Occipital lobe (tissue), 2 donors: ENCODE measurements around the gene SCNN1A. TPM values are rescaled to one million over a fixed set of nuclear protein-coding genes. Genes with fewer than 3 reads are reported as not detected.

Experiments
- DNase-seq: peaks from one replicate; lab custom pipeline; 2025; lab: John Stamatoyannopoulos, UW
- total RNA-seq: library from RNA; depleted of rRNA; stranded (reverse); fragments of >200 nt; gene quantifications from one replicate; pipeline ENCODE4 v1.2.3, GENCODE V29; 2014

SCNN1A gene
- not detected for total RNA-seq

DNA sequence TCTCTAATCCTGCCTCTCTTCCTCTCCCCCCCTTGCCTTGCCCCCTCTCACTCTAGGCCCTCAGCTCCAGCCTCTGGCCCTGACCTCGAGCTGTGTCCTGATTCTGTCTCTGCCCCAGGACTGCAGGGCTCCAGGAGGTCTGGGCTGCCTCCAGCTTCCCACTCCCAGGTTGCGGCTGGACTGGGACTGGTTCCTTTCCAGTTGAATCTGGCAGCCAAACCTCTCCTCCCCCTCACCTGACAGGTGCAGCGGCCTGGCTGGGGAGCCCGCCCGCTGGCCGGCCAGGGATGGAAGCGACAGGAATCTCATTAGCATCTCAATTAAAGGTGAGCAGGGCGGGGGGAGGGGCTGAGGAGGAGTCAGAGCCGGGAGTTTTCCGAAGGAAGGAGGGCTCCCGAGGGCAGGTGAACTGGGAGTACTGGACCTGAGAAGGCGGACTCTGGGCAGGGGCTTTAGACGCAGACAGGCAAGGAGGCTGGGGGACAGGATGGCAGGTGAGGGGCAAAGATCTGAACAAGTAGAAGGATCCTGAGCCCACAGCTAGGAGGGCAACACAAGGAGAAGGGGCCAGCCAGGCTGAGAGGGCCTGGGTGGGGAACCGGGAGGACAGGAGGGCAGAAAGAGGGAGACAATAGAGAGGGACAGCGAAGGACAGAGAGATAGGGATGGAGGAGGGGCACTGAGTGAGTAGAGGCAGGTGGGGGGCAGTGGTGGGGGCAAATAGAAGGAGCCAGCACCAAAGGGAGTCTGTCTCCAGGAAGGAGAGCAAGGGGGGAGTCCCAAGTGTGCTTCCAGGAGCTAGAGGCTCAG, at the start of gene SCNN1A:
TSS of gene SCNN1A (minus strand) at position 295 of the 810 bp plus-strand sequence. CDS start 780 bp downstream, outside the sequence.
- DNase-seq, result no peak

DNA sequence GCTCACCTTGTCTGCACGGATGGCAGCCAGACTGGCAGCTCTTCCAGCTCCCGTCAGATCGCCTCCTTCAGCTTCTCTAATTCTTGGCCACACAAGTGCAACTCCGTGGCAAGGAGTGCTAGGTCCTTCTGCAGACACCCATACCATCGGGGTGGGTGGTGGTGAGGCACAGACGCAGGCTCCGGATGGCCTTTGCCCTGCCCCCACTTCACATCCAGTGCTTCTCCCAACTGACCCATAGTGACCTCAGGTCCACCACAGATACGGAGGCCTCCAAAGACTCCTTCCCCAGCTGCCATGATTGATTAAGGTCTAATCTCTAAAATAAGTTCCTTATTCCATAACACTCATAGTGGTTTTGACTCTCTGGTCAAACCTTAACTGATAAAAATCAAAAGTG, 49.5 kb upstream of the SCNN1A start:
- no peak for DNase-seq

DNA sequence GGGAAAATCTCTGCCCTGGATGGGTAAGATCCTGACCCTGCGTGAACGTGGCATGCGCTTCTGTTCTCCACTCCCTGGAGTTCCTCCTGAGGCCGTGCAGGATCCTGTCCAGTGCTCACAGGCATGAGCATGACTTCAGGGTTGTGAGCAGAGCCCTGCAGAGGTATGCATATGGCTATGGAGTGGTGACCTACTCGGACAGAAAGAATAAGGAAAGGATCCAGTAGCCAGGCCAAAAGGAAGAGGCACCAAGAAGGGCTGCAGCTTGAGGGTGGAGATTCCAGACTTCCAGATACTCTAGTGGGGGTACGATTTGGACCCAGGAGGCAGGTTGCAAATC, 48.6 kb upstream of the SCNN1A start:
- no peak for DNase-seq

DNA sequence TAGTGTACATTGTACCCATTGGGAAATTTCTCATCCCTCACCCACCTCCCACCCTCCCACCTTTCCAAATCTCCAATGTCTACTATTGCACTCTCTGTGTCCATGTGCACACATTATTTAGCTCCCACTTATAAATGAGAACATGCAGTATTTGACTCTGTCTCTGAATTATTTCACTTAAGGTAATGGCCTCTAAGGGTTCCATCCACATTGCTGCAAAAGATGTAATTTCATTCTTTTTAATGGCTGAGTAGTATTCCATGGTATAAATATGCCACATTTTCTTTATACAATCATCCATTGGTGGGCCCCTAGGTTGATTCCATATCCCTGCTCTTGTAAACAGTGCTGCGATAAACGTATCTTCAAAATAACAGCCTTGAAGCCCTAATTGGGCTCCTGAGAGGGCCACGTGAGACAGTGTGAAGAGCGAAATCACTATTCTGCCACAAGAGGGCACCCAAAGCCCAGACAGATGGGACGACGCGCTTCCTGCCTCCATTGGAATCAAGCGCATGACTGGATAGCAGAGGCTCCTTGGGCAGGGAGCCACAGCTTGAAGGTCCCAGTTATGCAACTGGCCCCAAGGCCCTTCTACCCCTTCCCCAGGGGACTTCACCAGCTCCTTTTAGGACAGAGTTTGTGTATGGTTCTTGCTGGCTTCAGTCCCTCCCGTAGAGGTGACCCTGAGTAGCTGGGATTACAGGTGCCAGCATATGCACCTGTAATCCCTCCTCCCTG, 48.1 kb upstream of the SCNN1A start:
- peak; percentile 39 for DNase-seq

DNA sequence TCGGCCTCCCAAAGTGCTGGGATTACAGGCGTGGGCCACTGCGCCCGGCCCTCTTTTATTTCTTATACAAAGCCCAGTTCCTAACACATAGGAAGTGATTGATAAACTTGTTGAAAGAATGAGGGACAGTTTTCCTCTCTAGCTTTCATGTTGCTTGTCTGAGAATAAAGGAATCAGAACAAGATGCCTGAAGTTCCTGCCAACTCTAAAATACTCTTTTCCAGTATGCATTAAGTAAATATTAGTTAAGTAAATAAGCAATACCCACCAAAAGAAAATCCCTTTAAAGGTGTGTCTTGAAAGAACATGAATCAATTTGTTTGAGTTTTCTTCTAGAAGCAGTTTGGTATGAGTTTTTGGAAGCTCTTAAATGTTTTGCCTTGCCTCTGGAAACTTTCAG, 45.0 kb upstream of the SCNN1A start:
- DNase-seq, result no peak

DNA sequence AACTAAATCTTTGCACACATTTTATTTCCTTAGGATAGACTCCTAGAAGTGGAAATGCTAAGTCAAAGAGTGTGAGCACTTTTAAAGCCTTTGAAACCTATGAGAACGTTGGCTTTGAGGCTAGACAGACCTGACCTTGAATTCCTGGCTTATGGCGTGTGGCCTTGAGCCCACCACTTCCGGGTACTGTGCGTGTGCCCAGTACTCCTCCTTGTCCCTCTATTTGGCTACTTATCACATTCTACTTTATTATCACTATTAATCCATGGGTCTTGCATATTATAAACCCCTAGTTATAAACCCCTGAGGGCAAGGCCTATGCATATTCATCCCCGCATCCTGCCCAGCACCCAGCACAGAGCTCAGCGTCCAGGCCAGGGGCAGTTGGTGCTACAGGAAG, 43.4 kb upstream of the SCNN1A start:
- DNase-seq, result no peak

DNA sequence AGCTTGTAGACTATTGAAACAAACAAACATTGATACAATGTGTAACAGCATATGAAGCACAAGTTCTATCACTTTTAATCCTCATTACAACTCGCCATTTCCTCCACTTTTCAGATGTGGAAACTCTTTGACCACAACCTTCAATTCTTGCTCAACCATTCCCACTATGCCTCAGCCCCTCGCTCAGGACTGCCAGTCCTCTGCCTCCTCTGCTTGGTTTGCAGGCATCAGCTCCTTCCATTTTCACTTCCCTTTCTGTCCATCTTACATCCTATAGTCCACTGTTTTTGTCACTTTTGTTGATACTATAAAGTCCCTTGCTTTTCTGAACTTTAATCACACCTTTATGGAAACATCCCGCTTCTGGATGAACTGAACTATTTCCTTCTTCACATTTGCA, 41.2 kb upstream of the SCNN1A start:
- no peak for DNase-seq

DNA sequence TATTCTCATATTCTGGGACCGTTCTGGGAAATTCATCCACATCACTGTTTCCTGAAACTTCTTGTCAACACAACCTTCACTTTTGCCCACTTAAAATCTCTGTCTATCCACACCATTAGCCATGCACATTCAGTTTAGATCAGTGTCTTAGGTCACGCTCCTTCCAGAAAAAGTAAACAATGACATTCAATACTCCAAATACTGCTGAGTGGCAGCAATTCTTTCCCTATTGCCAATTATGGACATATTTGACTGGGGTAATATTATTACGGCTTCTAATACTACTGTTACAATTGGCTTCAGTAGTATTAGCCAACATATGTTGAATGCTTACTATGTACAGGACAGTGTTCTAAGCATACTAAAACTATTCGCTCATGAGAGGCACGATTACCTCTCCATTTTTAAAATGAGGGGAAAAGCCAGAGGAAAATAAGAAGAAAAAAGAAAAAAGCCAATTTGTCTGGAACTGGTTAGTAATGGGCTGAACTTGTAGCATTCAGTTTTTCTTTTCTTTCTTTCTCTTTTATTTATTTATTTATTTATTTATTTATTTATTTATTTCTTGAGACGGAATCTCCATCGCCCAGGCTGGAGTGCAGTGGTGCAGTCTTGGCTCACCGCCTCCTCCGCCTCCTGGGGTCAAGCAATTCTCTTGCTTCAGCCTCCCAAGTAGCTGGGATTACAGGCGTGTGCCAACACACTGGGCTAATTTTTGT, 32.0 kb upstream of the SCNN1A start:
- DNase-seq, result no peak

DNA sequence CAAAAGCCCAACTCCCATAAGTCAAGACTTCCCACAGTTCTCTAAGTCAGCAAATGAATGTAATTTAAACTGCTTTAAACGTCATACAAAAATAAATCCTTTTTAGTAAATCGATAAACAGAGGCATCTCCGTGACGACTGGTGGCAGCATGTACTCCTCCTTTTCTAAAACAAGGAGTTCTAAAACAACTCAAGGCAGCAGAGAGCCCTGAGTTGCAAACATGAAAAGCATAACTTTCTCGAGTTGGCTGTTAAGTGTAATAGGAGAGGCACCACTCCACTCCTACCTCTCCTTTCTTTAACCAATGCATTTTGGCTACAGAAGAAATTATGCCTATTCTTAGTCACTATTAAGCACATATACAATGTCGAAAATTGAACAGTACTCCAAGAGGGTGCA, 30.6 kb upstream of the SCNN1A start:
- DNase-seq, result no peak

DNA sequence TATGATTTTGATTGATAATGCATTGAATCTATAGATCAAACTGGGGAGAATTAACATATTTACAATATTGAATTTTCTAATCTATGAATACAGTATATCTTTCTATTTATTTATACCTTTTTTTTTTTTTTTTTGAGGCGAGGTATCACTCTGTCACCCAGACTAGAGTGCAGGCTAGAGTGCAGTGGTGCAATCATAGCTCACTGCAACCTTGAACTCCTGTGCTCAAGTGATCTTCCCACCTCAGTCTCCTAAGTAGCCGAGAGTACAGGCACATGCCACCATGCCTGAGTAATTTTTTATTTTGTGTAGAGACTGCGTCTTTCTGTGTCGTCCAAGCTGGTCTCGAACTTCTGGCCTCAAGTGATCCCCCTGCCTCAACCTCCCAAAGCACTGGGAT, 29.0 kb upstream of the SCNN1A start:
- no peak for DNase-seq

DNA sequence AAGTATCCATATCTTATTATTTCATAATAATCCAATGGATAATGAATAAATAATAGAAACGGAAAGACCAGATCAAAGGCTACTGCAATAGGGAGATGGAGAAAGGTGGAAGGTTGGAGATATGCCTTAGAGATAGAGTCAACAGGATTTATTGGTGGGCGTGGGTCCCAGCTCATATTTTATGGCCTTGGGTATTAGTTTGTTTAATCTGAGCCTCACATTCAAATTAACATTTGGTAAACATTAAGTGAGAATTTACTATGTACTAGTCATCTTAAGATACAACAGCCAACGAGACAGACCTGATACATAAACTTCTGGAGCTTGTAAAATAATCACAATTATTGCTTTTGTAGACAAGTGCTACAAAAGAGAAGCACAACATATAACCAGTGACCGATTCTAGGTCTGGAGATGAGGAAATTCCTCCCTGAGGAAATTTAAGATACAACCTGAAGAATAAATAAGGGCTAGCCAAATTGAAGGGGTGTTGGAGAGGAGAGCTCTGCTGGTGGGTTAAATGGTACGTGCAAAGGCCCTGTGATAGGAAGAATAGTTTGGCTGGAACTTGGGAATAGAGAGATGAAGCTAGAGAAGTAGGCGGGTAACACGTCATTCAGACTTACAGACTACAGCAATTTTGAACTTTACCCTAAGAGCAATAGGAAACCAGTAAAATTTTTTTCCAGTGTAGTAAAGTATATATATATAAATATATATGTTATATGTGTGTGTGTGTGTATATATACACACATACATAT, 24.7 kb upstream of the SCNN1A start:
- DNase-seq, result no peak

DNA sequence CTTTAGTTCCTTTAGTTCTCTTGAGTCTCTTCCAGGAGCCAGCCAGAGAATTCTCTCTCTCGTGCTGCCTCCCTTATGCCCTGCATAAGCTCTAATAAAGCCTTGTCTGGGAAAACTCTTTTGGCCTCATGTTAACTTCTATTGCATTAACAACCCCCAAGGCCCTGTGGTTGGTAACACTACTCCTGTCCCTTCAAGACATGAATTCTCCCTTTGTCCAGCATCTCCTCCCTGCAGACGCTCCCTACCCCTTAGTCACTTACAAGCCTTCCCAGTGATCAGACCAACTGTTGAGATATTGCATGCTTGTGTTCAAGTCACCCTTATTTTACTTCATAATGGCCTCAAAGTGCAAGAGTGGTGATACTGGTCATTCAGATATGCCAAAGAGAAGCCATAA, 20.7 kb upstream of the SCNN1A start:
- DNase-seq, result no peak

DNA sequence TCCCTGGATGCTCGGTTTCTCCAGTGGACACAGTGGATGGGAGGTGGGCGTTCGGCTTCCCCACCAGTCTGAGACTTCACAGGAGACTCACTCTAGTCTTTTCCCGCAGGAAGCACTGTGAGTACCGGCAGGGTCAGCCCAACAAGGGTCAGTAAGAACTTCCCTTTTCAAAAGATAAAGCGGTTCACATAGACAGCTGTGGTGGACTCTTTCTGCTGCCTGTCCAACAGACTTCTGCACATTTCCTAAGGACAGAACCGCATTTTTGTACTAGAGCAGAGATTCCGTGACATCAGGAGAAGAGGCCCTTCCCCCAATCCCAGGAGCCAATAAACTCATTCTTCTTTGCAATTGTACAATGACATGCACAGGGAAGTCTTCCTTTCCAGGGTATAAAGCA, 19.0 kb upstream of the SCNN1A start:
- no peak for DNase-seq

DNA sequence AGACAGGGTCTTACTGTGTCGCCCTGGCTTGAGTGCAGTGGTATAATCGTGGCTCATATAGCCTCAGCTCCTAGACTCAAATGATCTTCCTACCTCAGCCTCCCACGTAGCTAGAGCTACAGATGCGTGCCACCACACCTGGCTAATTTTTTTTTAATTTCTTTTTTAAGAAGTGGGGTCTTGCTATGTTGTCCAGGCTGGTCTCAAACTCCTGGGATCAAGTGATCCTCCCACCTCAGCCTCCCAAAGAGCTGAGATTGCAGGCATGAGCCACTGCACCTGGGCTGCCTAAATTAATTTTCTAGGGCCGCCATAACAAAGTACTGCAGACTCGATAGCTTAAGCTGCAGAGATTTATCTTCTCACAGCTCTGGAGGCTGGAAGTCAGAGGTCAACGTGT, 17.7 kb upstream of the SCNN1A start:
- DNase-seq, result no peak

DNA sequence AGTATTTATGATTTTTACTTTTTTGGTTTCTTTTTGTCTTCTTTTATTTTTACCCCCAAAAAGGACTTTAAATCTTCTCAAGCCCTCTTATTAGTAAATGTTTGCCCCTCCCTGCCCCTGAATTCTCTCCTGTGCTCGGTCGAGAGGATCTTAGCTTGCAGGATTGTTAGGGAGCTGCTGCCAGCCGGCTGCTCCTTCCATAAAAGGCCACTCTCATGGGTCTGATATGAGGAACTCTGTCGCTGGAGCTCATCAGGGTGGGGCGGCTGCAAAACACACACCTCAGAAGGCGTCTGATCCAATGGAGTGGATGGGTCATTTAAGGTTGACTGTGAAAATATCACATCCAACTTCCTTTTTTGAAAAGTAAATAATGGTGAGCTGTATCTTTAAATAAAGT, 17.1 kb upstream of the SCNN1A start:
- no peak for DNase-seq

DNA sequence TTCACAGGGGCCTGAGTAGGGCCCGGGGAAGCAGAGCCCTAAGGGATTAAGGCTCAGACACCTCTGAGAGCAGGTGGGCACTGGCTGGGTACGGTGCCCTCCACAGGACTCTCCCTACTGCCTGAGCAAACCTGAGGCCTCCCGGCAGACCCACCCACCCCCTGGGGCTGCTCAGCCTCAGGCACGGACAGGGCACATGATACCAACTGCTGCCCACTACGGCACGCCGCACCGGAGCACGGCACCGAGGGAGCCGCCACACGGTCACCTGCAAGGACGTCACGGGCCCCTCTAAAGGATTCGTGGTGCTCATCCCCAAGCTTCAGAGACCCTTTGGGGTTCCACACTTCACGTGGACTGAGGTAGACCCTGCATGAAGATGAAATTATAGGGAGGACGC, 15.7 kb upstream of the SCNN1A start:
- no peak for DNase-seq

DNA sequence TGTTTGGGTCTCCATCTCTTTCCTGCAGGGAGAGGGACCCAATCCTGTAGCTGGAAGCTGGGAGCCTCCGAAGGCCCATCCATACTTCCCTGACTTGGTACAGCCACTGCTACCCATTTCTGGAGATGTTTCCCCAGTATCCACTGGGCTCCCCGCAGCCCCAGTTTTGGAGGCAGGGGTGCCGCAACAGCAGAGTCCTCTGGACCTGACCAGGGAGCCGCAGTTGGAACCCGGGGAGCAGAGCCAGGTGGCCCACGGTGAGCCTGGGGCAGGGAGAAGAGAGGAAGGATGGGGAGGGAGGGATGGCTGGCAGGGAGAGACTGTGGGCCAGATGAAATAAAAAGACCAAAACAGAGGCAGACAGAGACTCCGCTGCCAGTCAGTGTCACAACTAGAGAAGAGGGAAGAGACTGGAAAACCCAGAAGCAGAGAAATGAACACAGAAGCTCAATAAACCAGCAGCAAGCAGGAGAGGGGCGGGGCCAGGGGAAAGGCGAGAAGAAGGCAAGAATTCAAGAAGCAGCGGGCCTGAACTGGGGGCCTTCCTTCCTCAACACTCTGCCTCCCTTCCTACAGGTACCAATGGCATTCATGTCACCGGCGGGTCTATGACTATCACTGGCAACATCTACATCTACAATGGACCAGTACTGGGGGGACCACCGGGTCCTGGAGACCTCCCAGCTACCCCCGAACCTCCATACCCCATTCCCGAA, 14.9 kb upstream of the SCNN1A start:
- DNase-seq, result no peak

DNA sequence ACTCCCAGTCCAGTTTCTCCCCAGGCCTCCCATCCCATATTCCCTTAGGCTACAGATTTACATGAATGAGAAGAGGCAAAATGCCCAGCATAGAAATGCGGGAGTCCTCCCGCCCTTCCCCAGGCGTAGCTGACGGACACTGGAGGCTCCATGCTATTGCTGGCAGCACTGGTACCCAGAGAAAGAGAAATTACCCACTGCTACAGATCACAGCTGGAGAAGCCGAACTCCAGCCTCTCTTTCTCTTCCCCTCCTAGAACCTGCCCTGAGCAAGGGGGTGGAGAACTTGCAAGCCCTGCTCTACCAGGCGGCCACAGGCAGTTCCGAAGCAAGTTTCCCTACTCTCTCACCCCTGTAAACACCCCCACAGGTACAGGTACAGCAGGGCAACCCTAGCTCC, 12.2 kb upstream of the SCNN1A start:
- no peak for DNase-seq

DNA sequence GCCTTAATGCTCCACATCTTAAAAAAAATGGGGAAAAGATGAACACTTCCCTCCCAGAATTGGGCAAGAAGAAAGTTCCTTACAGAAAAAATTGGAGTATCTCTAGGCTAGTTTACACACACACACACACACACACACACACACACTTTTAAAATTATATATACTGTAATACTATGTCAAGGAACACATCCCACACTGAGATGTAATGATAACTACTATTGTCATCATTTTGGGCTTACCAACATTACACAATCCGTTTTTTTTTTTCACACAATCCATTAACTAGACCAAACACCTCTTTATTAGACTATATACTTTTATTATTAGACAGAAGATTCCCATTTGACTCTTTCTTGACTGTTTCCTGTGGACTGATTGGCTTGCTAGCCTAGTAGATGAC, 11.1 kb upstream of the SCNN1A start:
- DNase-seq, result no peak

DNA sequence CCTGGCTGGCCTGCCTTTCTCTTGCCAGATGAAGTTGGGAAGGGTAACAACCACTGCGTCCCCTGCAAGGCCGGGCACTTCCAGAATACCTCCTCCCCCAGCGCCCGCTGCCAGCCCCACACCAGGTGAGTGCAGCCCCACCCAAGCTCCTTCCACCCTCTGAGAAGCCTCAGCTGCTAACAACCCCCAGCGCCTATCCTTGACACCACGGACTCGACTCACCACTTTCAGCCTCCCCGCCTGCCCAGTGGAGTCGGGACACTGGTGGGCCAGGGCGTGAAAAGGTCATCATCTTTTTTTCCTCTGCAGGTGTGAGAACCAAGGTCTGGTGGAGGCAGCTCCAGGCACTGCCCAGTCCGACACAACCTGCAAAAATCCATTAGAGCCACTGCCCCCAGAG, 10.7 kb upstream of the SCNN1A start:
- no peak for DNase-seq
